Erythroblast (primary cell): ENCODE measurements around the gene LYZ.

Experiments used
- GATA1 ChIP-seq: IDR thresholded peaks from 2 replicates; pipeline ENCODE4 v1.6.1; 2011; ENCODE audit warnings: low read depth, mild to moderate bottlenecking, control low read depth, low read length, moderate library complexity
- POLR2A ChIP-seq: IDR thresholded peaks from 2 replicates; pipeline ENCODE4 v1.6.1; 2011; ENCODE audit warnings: mild to moderate bottlenecking, low read length

DNA sequence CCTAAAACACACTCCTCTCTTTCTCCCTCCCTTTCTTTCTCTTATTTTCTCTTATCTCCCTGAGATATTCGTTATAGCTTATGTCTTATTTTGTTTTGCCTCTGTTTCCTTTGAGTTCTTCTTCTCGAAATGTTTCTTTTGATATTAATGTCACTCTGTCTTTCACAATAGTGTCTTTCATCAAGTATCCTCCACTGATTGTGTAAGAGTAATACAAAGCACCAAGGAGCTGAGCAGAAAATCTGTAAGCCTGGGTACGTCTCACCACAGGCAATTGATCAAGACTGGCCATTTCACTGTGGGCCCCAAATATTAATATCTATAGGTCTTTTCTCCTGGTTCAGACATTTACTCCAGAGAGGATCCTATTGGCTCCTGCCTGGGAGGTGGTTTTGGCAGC lies 4.8 kb upstream of the LYZ start:
- no peak for TF ChIP-seq POLR2A
- no peak for TF ChIP-seq GATA1
